ENCODE data around the gene PPP2R2C. TPM values are rescaled to one million over a fixed set of nuclear protein-coding genes. Genes with fewer than 3 reads are reported as not detected.

PPP2R2C gene
- total and polyA plus RNA-seq, 11 donors: 0.22 to 20.0 (median 6.8) TPM

GRCh38 chr4:6415031-6415705 is 57.2 kb downstream of the PPP2R2C start:
- intact Hi-C loops (cut with DNase I): no loop called here
- no peak for ATAC-seq
- no peaks in the 10 kb centered on the region for H3K36me3 ChIP-seq
- WGBS, 4 donors: 50 to 65% (median 63%) methylated on average over 15 to 19 of the region's 19 CpGs
- H3K27me3 ChIP-seq: peaks cover 0 to 25% (median 8%) of the 10 kb centered on the region in 9 donors
- peaks cover 0 to 4% (median 0%) of the 10 kb centered on the region in 12 donors for H3K4me1 ChIP-seq
- TF ChIP-seq CTCF (IDR thresholded peaks at IDR 0.05) (no peak), POLR2A (IDR thresholded peaks at IDR 0.05) (no peak)
- no peaks in the 10 kb centered on the region for H3K9me3 ChIP-seq
- H3K4me3 ChIP-seq: no peak overlapping the region
- no peak overlapping the region for H3K27ac ChIP-seq
- DNase-seq: no peak

- WGBS, 4 donors: 62 to 73% (median 67%) methylated on average over 6 of the region's 6 CpGs
- Histone ChIP-seq H3K36me3 (no peaks in the 10 kb centered on the region), H3K9me3 (no peaks in the 10 kb centered on the region), H3K4me3 (no peak overlapping the region), H3K27ac (no peak overlapping the region), H3K27me3 (peaks cover 0 to 25% (median 8%) of the 10 kb centered on the region in 9 donors), H3K4me1 (peaks cover 0 to 4% (median 0%) of the 10 kb centered on the region in 12 donors)
- TF ChIP-seq CTCF (IDR thresholded peaks at IDR 0.05): no peak
- no peak for TF ChIP-seq POLR2A (IDR thresholded peaks at IDR 0.05)
- no peak for ATAC-seq
- no peak for DNase-seq
- intact Hi-C loops (cut with DNase I): no loop called here
Observed at GRCh38 chr4:6414578-6414977, 57.8 kb downstream of the PPP2R2C start.

GRCh38 chr4:6410664-6411063 is 61.8 kb downstream of the PPP2R2C start:
- 84 to 90% (median 87%) methylated on average over 6 of the region's 6 CpGs for WGBS, 4 donors
- Histone ChIP-seq H3K4me3 (no peak overlapping the region), H3K27ac (no peak overlapping the region), H3K36me3 (no peaks in the 10 kb centered on the region), H3K4me1 (no peaks in the 10 kb centered on the region), H3K27me3 (peaks cover 0 to 17% (median 2%) of the 10 kb centered on the region in 9 donors), H3K9me3 (no peaks in the 10 kb centered on the region)
- intact Hi-C loops (cut with DNase I): no loop called here
- no peak for TF ChIP-seq POLR2A (IDR thresholded peaks at IDR 0.05)
- no peak for TF ChIP-seq CTCF (IDR thresholded peaks at IDR 0.05)
- ATAC-seq (no peak), DNase-seq (peak in 1 of 5 donors; percentile 6)

- WGBS, 4 donors: 76 to 85% (median 80%) methylated on average over 7 to 11 of the region's 11 CpGs
- H3K4me3 ChIP-seq: no peak overlapping the region
- peak in 2 of 5 donors; percentile 9 to 36 for DNase-seq
- no peak for TF ChIP-seq CTCF (IDR thresholded peaks at IDR 0.05)
- no peak for TF ChIP-seq POLR2A (IDR thresholded peaks at IDR 0.05)
- no peaks in the 10 kb centered on the region for H3K9me3 ChIP-seq
- H3K4me1 ChIP-seq: no peaks in the 10 kb centered on the region
- H3K27me3 ChIP-seq: peaks cover 0 to 23% (median 6%) of the 10 kb centered on the region in 9 donors
- H3K27ac ChIP-seq: no peak overlapping the region
- no peaks in the 10 kb centered on the region for H3K36me3 ChIP-seq
- ATAC-seq: no peak
- intact Hi-C loops (cut with DNase I): no loop called here
Observed at GRCh38 chr4:6410068-6410467, 62.3 kb downstream of the PPP2R2C start.

All from heart left ventricle (tissue), 16 donors.